Activated naive CD8-positive, alpha-beta T cell treated with anti-CD3 and anti-CD28 coated beads, Interleukin-2, amount 10 ng/mL, durations not matched to agents 7 days and 5 days (primary cell): ENCODE measurements around the gene FBLN2. TPM values are rescaled to one million over a fixed set of nuclear protein-coding genes. Genes with fewer than 3 reads are reported as not detected.

ENCODE experiments used
- ATAC-seq: fragments of 150-1000 bp; cut with Tn5 transposase; one replicate; pipeline ENCODE4 v1.10.0; 2021; ENCODE audit warnings: low read depth, moderate library complexity
- POLR2A ChIA-PET: fragments of 350-600 bp; sonication (Branson Sonifier 250); formaldehyde crosslinking; loops from one replicate; lab custom pipeline; 2021; ENCODE audit warnings: antibody characterized with exemption; lab: Charles Lee
- DNase-seq: peaks from one replicate; pipeline ENCODE4 v3.0.0; 2021
- H3K27ac Mint-ChIP-seq: one replicate; pipeline ENCODE4 v1.8.0; 2022; ENCODE audit warnings: mild to moderate bottlenecking, mixed read lengths
- H3K27me3 Mint-ChIP-seq: one replicate; pipeline ENCODE4 v1.8.0; 2022; ENCODE audit warnings: mild to moderate bottlenecking, moderate library complexity, mixed read lengths
- H3K36me3 Mint-ChIP-seq: one replicate; pipeline ENCODE4 v1.8.0; 2021; ENCODE audit warnings: mild to moderate bottlenecking, mixed read lengths
- H3K4me1 Mint-ChIP-seq: one replicate; pipeline ENCODE4 v1.8.0; 2021; ENCODE audit warnings: mixed read lengths
- H3K4me3 Mint-ChIP-seq: one replicate; pipeline ENCODE4 v1.8.0; 2022; ENCODE audit warnings: mild to moderate bottlenecking, moderate library complexity, mixed read lengths
- H3K9me3 Mint-ChIP-seq: one replicate; pipeline ENCODE4 v1.8.0; 2021; ENCODE audit warnings: mixed read lengths
- total RNA-seq, 2 experiments: library from RNA; stranded (reverse); gene quantifications; one replicate each; pipeline ENCODE4 v1.2.3, GENCODE V29; 2021

FBLN2 gene
- total RNA-seq, 2 experiments from 2014 or later: 2.6 to 2.7 TPM

- H3K4me3 Mint-ChIP-seq: no peak overlapping the region
- H3K27me3 Mint-ChIP-seq: peaks cover 27% of the 10 kb centered on the region
These were observed 8.5 kb upstream of the FBLN2 start for GRCh38 chr3:13540297-13540995.

GRCh38 chr3:13541691-13542090 lies 7.2 kb upstream of the FBLN2 start:
- Mint-ChIP-seq H3K4me3 (no peak overlapping the region), H3K4me1 (peaks cover 29% of the 10 kb centered on the region), H3K9me3 (peaks cover 10% of the 10 kb centered on the region), H3K36me3 (peaks cover 5% of the 10 kb centered on the region), H3K27me3 (peaks cover 34% of the 10 kb centered on the region), H3K27ac (no peak overlapping the region)
- POLR2A ChIA-PET: no interaction called here
- no peak for DNase-seq
- no peak for ATAC-seq

More at GRCh38 chr3:13540297-13540995, 8.5 kb upstream of the FBLN2 start:
- Mint-ChIP-seq H3K9me3 (peaks cover 10% of the 10 kb centered on the region), H3K27ac (no peak overlapping the region), H3K36me3 (peaks cover 5% of the 10 kb centered on the region), H3K4me1 (peaks cover 25% of the 10 kb centered on the region)
- no peak for DNase-seq
- no peak for ATAC-seq
- POLR2A ChIA-PET: no interaction called here

GRCh38 chr3:13542142-13542541 lies 6.8 kb upstream of the FBLN2 start:
- Mint-ChIP-seq H3K27me3 (peaks cover 35% of the 10 kb centered on the region), H3K4me1 (peaks cover 26% of the 10 kb centered on the region), H3K36me3 (peaks cover 5% of the 10 kb centered on the region), H3K4me3 (no peak overlapping the region), H3K27ac (no peak overlapping the region), H3K9me3 (peaks cover 10% of the 10 kb centered on the region)
- DNase-seq (no peak), ATAC-seq (no peak)
- POLR2A ChIA-PET: no interaction called here

- Mint-ChIP-seq H3K4me1 (peaks cover 28% of the 10 kb centered on the region), H3K27me3 (peaks cover 44% of the 10 kb centered on the region), H3K36me3 (peaks cover 5% of the 10 kb centered on the region), H3K4me3 (no peak overlapping the region), H3K9me3 (peaks cover 8% of the 10 kb centered on the region), H3K27ac (no peak overlapping the region)
- DNase-seq (no peak), ATAC-seq (no peak)
- POLR2A ChIA-PET: no interaction called here
These were observed 5.7 kb upstream of the FBLN2 start for GRCh38 chr3:13543253-13543652.

- Mint-ChIP-seq H3K4me1 (peaks cover 29% of the 10 kb centered on the region), H3K9me3 (peaks cover 8% of the 10 kb centered on the region), H3K27ac (no peak overlapping the region), H3K36me3 (peaks cover 5% of the 10 kb centered on the region), H3K4me3 (peak overlapping the region; percentile 44), H3K27me3 (peaks cover 41% of the 10 kb centered on the region)
- POLR2A ChIA-PET: interaction anchor here (1.0 to 1.7 kb wide), 3 partner anchors 15 to 198 kb away, joined by 3 to 5 read pairs (median 4); no protein-coding TSS in a partner anchor
- peak; percentile 77 for DNase-seq
- peak; percentile 97 for ATAC-seq
These were observed 4.6 kb upstream of the FBLN2 start for GRCh38 chr3:13544293-13544831.

GRCh38 chr3:13544951-13545651 lies 3.8 kb upstream of the FBLN2 start:
- Mint-ChIP-seq H3K27ac (no peak overlapping the region), H3K36me3 (peaks cover 5% of the 10 kb centered on the region), H3K9me3 (peaks cover 8% of the 10 kb centered on the region), H3K27me3 (peaks cover 45% of the 10 kb centered on the region), H3K4me1 (peaks cover 34% of the 10 kb centered on the region), H3K4me3 (peak overlapping the region; percentile 44)
- DNase-seq (no peak), ATAC-seq (no peak)
- POLR2A ChIA-PET: interaction anchor here (1.2 to 1.7 kb wide), 2 partner anchors 77 to 199 kb away, joined by 3 to 5 read pairs; no protein-coding TSS in a partner anchor

- Mint-ChIP-seq H3K36me3 (peaks cover 3% of the 10 kb centered on the region), H3K4me3 (no peak overlapping the region), H3K4me1 (peaks cover 34% of the 10 kb centered on the region), H3K9me3 (peaks cover 5% of the 10 kb centered on the region), H3K27ac (no peak overlapping the region), H3K27me3 (peaks cover 47% of the 10 kb centered on the region)
- ATAC-seq: no peak
- no peak for DNase-seq
- POLR2A ChIA-PET: no interaction called here
These were observed 2.9 kb upstream of the FBLN2 start for GRCh38 chr3:13545952-13546454.

GRCh38 chr3:13546667-13547171 lies 2.2 kb upstream of the FBLN2 start:
- Mint-ChIP-seq H3K4me3 (no peak overlapping the region), H3K4me1 (peaks cover 32% of the 10 kb centered on the region), H3K9me3 (peaks cover 5% of the 10 kb centered on the region), H3K27ac (no peak overlapping the region), H3K36me3 (peaks cover 3% of the 10 kb centered on the region), H3K27me3 (peaks cover 47% of the 10 kb centered on the region)
- ATAC-seq (no peak), DNase-seq (no peak)
- POLR2A ChIA-PET: no interaction called here

- H3K27me3 Mint-ChIP-seq: peaks cover 44% of the 10 kb centered on the region
- H3K27ac Mint-ChIP-seq: no peak overlapping the region
- H3K4me3 Mint-ChIP-seq: peak overlapping the region; percentile 57
- H3K36me3 Mint-ChIP-seq: no peaks in the 10 kb centered on the region
- DNase-seq (no peak), ATAC-seq (no peak)
- H3K9me3 Mint-ChIP-seq: no peaks in the 10 kb centered on the region
- H3K4me1 Mint-ChIP-seq: peaks cover 32% of the 10 kb centered on the region
- POLR2A ChIA-PET: no interaction called here
These were observed 1.1 kb upstream of the FBLN2 start for GRCh38 chr3:13547591-13548371.

- H3K27me3 Mint-ChIP-seq: peaks cover 56% of the 10 kb centered on the region
- H3K36me3 Mint-ChIP-seq: no peaks in the 10 kb centered on the region
- no peaks in the 10 kb centered on the region for H3K9me3 Mint-ChIP-seq
- DNase-seq (no peak), ATAC-seq (peak; percentile 59)
- peak overlapping the region; percentile 74 for H3K4me3 Mint-ChIP-seq
- H3K27ac Mint-ChIP-seq: peak overlapping the region; percentile 5
- POLR2A ChIA-PET: interaction anchor here (1.0 kb wide), 1 partner anchor 32 kb away, joined by 3 read pairs; no protein-coding TSS in a partner anchor
- peaks cover 22% of the 10 kb centered on the region for H3K4me1 Mint-ChIP-seq
These were observed 898 bp downstream of the FBLN2 start for GRCh38 chr3:13549623-13550422.

- POLR2A ChIA-PET: no interaction called here
- Mint-ChIP-seq H3K36me3 (no peaks in the 10 kb centered on the region), H3K4me1 (peaks cover 16% of the 10 kb centered on the region), H3K27ac (no peak overlapping the region), H3K27me3 (peaks cover 54% of the 10 kb centered on the region), H3K9me3 (no peaks in the 10 kb centered on the region), H3K4me3 (no peak overlapping the region)
- DNase-seq: no peak
- no peak for ATAC-seq
These were observed 1.4 kb downstream of the FBLN2 start for GRCh38 chr3:13550423-13550690.

- H3K9me3 Mint-ChIP-seq: no peaks in the 10 kb centered on the region
These were observed 2.0 kb downstream of the FBLN2 start for GRCh38 chr3:13550791-13551360.

More at GRCh38 chr3:13550791-13551360, 2.0 kb downstream of the FBLN2 start:
- no peaks in the 10 kb centered on the region for H3K36me3 Mint-ChIP-seq
- DNase-seq (no peak), ATAC-seq (no peak)
- no peak overlapping the region for H3K27ac Mint-ChIP-seq
- POLR2A ChIA-PET: no interaction called here
- H3K4me1 Mint-ChIP-seq: peaks cover 11% of the 10 kb centered on the region
- H3K27me3 Mint-ChIP-seq: peaks cover 49% of the 10 kb centered on the region
- H3K4me3 Mint-ChIP-seq: no peak overlapping the region
